HCT116 (cell line): Measurements from ENCODE around the gene VTI1B. TPM values are rescaled to one million over a fixed set of nuclear protein-coding genes. Genes with fewer than 3 reads are reported as not detected.

Experiments
- CTCF ChIP-seq, 3 experiments: fragments of 200-600 bp in 1 of 3; sonication (generic) in 1 of 3; IDR thresholded peaks in 2 of 3; conservative IDR thresholded peaks in 1 of 3; 2 replicates each; pipeline ENCODE4 v1.5.1; 2012 to 2017; ENCODE audit warnings: low read depth in 2 of 3, low read length in 2 of 3, antibody characterized with exemption in 1 of 3, borderline replicate concordance in 1 of 3, control low read depth in 1 of 3, mild to moderate bottlenecking in 1 of 3, mixed read lengths in 1 of 3, mixed run types in 1 of 3, moderate library complexity in 1 of 3; ENCODE audit not compliant: insufficient read depth in 1 of 3
- ELF1 ChIP-seq: IDR thresholded peaks from 2 replicates; pipeline ENCODE4 v1.6.1; 2012; ENCODE audit warnings: low read depth, borderline replicate concordance
- EZH2phosphoT487 ChIP-seq: fragments of 200-600 bp; IDR thresholded peaks from 2 replicates; pipeline ENCODE4 v1.6.1; 2018; ENCODE audit warnings: antibody characterized with exemption, borderline replicate concordance
- RAD21 ChIP-seq: IDR thresholded peaks from 2 replicates; pipeline ENCODE4 v1.6.1; 2012; ENCODE audit warnings: low read depth, mild to moderate bottlenecking
- total RNA-seq: library from RNA; stranded (reverse); gene quantifications from one replicate; pipeline ENCODE4 v1.2.1, GENCODE V29; 2021; ENCODE audit not compliant: unreplicated experiment

VTI1B gene
- total RNA-seq, 1 experiment from 2014 or later = 86.3 TPM

GRCh38 chr14:67599698-67600561 lies 74.5 kb downstream of the VTI1B start, which contains the start of gene PIGH (continued):
- peak; percentile 44 to 60 (median 49); a peak in 5 of 6 replicates for TF ChIP-seq CTCF (IDR thresholded peaks at IDR 0.05 in 2 of 3, conservative IDR thresholded peaks at IDR 0.05 in 1 of 3; ENCODE audit: borderline replicate concordance in 1 of 3, insufficient read depth in 1 of 3, low read depth in 2 of 3, low read length in 2 of 3)
- TF ChIP-seq RAD21 = peak; percentile 13; the same call in 1 of the 2 replicates
- TF ChIP-seq EZH2phosphoT487 = no peak
- peak; percentile 57 for TF ChIP-seq ELF1
- TF ChIP-seq, all 23 proteins: peak for 10

Other genes starting within 250 kb of the VTI1B start
- gene TMEM229B, start 185.9 kb downstream of the VTI1B start, total RNA-seq = 0.71 TPM
- 27.6 TPM for gene PLEKHH1, start 141.3 kb downstream of the VTI1B start, total RNA-seq
- 20.9 TPM for gene PIGH, start 74.4 kb downstream of the VTI1B start, total RNA-seq
- gene ARG2, start 54.7 kb downstream of the VTI1B start, total RNA-seq = 7.0 TPM
- gene RDH11, start 21.1 kb upstream of the VTI1B start, total RNA-seq = 54.6 TPM
- 0.27 TPM for gene RDH12, start 27.3 kb upstream of the VTI1B start, total RNA-seq
- gene ZFYVE26, start 142.0 kb upstream of the VTI1B start, total RNA-seq = 13.2 TPM
- gene RAD51B, start 145.1 kb upstream of the VTI1B start, total RNA-seq = 20.0 TPM